Activated CD4-positive, alpha-beta T cell treated with anti-CD3 and anti-CD28 coated beads, Interleukin-2, amount 10 ng/mL, durations not matched to agents 24 days and 14 days (primary cell): ENCODE results near the gene TP63. TPM values are rescaled to one million over a fixed set of nuclear protein-coding genes. Genes with fewer than 3 reads are reported as not detected.

Experiments
- DNase-seq: peaks from one replicate; pipeline ENCODE4 v3.0.0; 2022
- H3K27ac Mint-ChIP-seq: one replicate; pipeline ENCODE4 v1.8.0; 2022; ENCODE audit warnings: mild to moderate bottlenecking, mixed read lengths
- H3K27me3 Mint-ChIP-seq: one replicate; pipeline ENCODE4 v1.8.0; 2022; ENCODE audit warnings: mixed read lengths
- H3K36me3 Mint-ChIP-seq: one replicate; pipeline ENCODE4 v1.8.0; 2022; ENCODE audit warnings: low read depth, mild to moderate bottlenecking, mixed read lengths
- H3K4me1 Mint-ChIP-seq: one replicate; pipeline ENCODE4 v1.8.0; 2021; ENCODE audit warnings: mixed read lengths
- H3K4me3 Mint-ChIP-seq: one replicate; pipeline ENCODE4 v1.8.0; 2022; ENCODE audit warnings: mild to moderate bottlenecking, moderate library complexity, mixed read lengths
- H3K9me3 Mint-ChIP-seq: one replicate; pipeline ENCODE4 v1.8.0; 2021; ENCODE audit warnings: mixed read lengths
- intact Hi-C: fragments of 100-400 bp; cut with micrococcal nuclease; formaldehyde crosslinking; loops from one replicate; pipeline ENCODE4 v1.15.1; 2023
- total RNA-seq: library from RNA; stranded (reverse); gene quantifications from 2 replicates; pipeline ENCODE4 v1.2.3, GENCODE V29; 2022

TP63 gene
- total RNA-seq, 1 donor from 2014 or later, result 0.98 TPM

GRCh38 chr3:189822726-189823125 lies 191.5 kb downstream of the TP63 start:
- no peaks in the 10 kb centered on the region for H3K4me1 Mint-ChIP-seq
- no peaks in the 10 kb centered on the region for H3K27me3 Mint-ChIP-seq
- intact Hi-C loops, result no loop called here
- no peak overlapping the region for H3K4me3 Mint-ChIP-seq
- H3K9me3 Mint-ChIP-seq, result peaks cover 4% of the 10 kb centered on the region
- no peaks in the 10 kb centered on the region for H3K36me3 Mint-ChIP-seq
- no peak overlapping the region for H3K27ac Mint-ChIP-seq
- DNase-seq, result no peak

DNA sequence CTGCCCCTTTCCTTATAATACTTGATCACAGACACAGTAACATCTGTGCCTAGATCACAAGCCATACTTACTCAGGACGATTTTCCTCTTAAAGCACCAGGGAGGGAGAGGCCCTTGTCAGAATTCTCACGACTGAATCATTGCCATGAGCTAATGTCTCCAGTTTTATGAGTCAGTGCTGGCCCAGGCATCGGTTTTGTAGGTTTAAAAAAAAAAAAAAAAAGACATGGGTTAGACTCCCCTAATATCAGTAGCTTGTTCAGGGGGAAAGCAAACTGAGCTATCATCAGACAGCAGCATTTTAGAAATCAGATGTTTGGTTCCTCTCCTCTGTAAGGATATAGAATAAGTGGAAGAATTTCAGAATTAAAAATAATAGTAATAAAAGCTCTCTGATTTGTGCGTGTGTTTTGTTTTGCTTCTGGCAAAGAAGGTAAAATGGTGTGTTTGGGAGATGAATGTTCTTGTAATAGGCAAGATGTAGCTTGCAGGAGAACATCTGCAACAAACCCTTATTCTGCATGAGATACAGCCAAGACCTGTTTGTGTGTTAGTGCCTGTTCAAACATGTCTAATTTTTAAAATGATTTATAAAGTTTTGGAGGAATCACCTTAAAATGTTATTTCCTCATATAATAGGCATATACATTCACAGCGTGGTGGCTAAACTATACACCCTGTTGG lies 193.6 kb downstream of the TP63 start:
- H3K27me3 Mint-ChIP-seq, result no peaks in the 10 kb centered on the region
- no peak overlapping the region for H3K4me3 Mint-ChIP-seq
- H3K4me1 Mint-ChIP-seq, result no peaks in the 10 kb centered on the region
- intact Hi-C loops, result no loop called here
- peaks cover 8% of the 10 kb centered on the region for H3K9me3 Mint-ChIP-seq
- H3K36me3 Mint-ChIP-seq, result no peaks in the 10 kb centered on the region
- DNase-seq, result no peak
- no peak overlapping the region for H3K27ac Mint-ChIP-seq

- Mint-ChIP-seq H3K9me3 (peaks cover 8% of the 10 kb centered on the region), H3K27me3 (no peaks in the 10 kb centered on the region), H3K36me3 (no peaks in the 10 kb centered on the region), H3K27ac (no peak overlapping the region), H3K4me3 (no peak overlapping the region), H3K4me1 (no peaks in the 10 kb centered on the region)
- intact Hi-C loops, result no loop called here
- DNase-seq, result no peak
Measured at GRCh38 chr3:189826566-189826965, 195.4 kb downstream of the TP63 start.

GRCh38 chr3:189827108-189827507 lies 195.9 kb downstream of the TP63 start:
- Mint-ChIP-seq H3K27me3 (no peaks in the 10 kb centered on the region), H3K9me3 (peaks cover 8% of the 10 kb centered on the region), H3K27ac (no peak overlapping the region), H3K4me1 (no peaks in the 10 kb centered on the region), H3K4me3 (no peak overlapping the region), H3K36me3 (no peaks in the 10 kb centered on the region)
- intact Hi-C loops, result no loop called here
- no peak for DNase-seq

DNA sequence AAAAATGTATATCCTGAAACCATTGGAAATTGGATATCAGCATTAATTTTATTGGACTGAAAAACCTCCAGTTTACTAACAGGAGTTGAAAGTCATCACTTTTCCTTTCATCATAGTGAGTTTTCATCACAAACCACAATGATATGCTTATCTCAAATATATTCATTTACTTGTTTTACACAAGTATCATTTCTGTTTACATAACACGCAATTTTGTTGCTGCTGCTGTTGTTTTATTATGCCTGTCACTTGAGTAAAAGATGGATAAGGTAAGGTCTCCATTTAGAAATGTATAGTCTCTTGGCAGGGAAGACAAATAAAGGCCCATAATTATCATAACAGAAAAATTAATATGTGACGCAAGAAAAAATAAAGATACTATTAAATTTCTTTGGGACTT lies 199.2 kb downstream of the TP63 start:
- intact Hi-C loops, result no loop called here
- H3K36me3 Mint-ChIP-seq, result no peaks in the 10 kb centered on the region
- no peaks in the 10 kb centered on the region for H3K4me1 Mint-ChIP-seq
- H3K27ac Mint-ChIP-seq, result no peak overlapping the region
- H3K4me3 Mint-ChIP-seq, result no peak overlapping the region
- peaks cover 8% of the 10 kb centered on the region for H3K9me3 Mint-ChIP-seq
- no peaks in the 10 kb centered on the region for H3K27me3 Mint-ChIP-seq
- DNase-seq, result no peak

DNA sequence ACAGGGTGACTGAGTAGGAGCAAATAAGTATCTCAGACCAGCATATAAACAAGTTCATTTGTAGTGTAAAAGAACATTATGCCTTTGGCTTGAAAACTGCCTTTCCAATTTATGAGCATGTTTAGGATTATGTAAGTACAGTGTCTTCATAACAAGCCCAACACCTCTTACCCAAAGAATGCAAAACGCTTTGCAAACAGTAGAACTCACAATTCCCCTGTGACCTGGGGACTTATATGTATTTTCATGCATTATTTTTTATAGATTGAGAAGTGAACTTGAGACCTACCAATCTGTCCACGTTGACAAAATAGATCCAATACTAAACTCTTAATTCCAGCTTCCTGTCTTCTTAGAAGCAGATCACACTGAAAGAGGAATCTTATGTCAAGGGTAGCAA lies 202.1 kb downstream of the TP63 start:
- H3K4me1 Mint-ChIP-seq, result no peaks in the 10 kb centered on the region
- no peaks in the 10 kb centered on the region for H3K36me3 Mint-ChIP-seq
- H3K27ac Mint-ChIP-seq, result no peak overlapping the region
- H3K27me3 Mint-ChIP-seq, result no peaks in the 10 kb centered on the region
- intact Hi-C loops, result no loop called here
- peak; percentile 0 for DNase-seq
- H3K9me3 Mint-ChIP-seq, result peaks cover 3% of the 10 kb centered on the region
- H3K4me3 Mint-ChIP-seq, result no peak overlapping the region

DNA sequence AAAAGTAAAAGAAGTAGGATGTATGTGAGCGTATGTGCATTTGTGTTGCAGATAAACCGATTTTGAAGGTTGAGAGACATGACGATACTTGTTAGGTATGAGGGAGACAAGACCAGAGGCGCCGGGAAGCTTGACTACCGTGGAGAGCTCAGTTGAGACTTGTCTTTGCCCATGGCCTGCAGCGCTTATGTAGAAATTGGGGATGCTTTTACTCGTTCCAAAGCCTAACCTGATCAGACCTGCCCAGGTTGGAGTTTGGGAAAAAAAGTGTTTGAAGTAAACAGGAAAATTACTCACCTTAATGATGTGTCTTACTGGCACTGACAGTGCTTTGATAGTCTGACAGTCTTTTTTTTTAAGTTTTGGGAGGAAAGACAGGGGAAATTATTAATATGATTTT lies 202.8 kb downstream of the TP63 start:
- H3K27ac Mint-ChIP-seq, result no peak overlapping the region
- H3K27me3 Mint-ChIP-seq, result no peaks in the 10 kb centered on the region
- H3K36me3 Mint-ChIP-seq, result no peaks in the 10 kb centered on the region
- H3K4me1 Mint-ChIP-seq, result no peaks in the 10 kb centered on the region
- DNase-seq, result peak; percentile 15
- no peak overlapping the region for H3K4me3 Mint-ChIP-seq
- peaks cover 3% of the 10 kb centered on the region for H3K9me3 Mint-ChIP-seq
- intact Hi-C loops, result no loop called here

GRCh38 chr3:189834462-189834861 lies 203.3 kb downstream of the TP63 start:
- Mint-ChIP-seq H3K4me1 (no peaks in the 10 kb centered on the region), H3K27ac (no peak overlapping the region), H3K4me3 (no peak overlapping the region), H3K36me3 (no peaks in the 10 kb centered on the region), H3K9me3 (peaks cover under 1% of the 10 kb centered on the region), H3K27me3 (no peaks in the 10 kb centered on the region)
- no peak for DNase-seq
- intact Hi-C loops, result no loop called here

DNA sequence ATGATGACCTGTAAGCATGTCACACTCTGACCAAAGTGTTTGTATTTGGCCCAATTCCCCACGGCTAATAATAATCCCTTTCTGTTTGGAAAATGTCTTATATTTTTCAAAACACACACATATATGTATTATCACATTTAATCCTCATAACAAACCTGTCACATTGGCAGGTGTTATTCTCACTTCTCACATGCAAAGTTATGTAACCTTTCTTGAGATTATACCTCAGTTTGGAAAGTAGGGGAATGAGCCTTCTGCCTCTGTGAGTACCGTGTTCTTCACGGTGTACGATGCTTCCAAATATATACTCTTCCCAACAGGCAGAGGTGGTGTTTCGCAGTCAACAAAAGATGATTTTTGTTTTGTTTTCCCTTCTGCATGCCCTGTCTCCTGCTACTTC lies 205.6 kb downstream of the TP63 start:
- H3K36me3 Mint-ChIP-seq, result no peaks in the 10 kb centered on the region
- no peak overlapping the region for H3K4me3 Mint-ChIP-seq
- no peaks in the 10 kb centered on the region for H3K9me3 Mint-ChIP-seq
- no peaks in the 10 kb centered on the region for H3K27me3 Mint-ChIP-seq
- no peak overlapping the region for H3K27ac Mint-ChIP-seq
- H3K4me1 Mint-ChIP-seq, result peaks cover 7% of the 10 kb centered on the region
- DNase-seq, result no peak
- intact Hi-C loops, result no loop called here

- intact Hi-C loops, result no loop called here
Measured at GRCh38 chr3:189838291-189838690, 207.1 kb downstream of the TP63 start.

GRCh38 chr3:189839576-189839975 lies 208.4 kb downstream of the TP63 start:
- intact Hi-C loops, result no loop called here
- H3K27me3 Mint-ChIP-seq, result no peaks in the 10 kb centered on the region
- H3K9me3 Mint-ChIP-seq, result no peaks in the 10 kb centered on the region
- peaks cover 7% of the 10 kb centered on the region for H3K4me1 Mint-ChIP-seq
- no peak for DNase-seq
- H3K4me3 Mint-ChIP-seq, result no peak overlapping the region
- no peaks in the 10 kb centered on the region for H3K36me3 Mint-ChIP-seq
- H3K27ac Mint-ChIP-seq, result no peak overlapping the region

More at GRCh38 chr3:189838291-189838690, 207.1 kb downstream of the TP63 start:
- H3K27ac Mint-ChIP-seq, result no peak overlapping the region
- no peak overlapping the region for H3K4me3 Mint-ChIP-seq
- DNase-seq, result no peak
- H3K36me3 Mint-ChIP-seq, result no peaks in the 10 kb centered on the region
- peaks cover 7% of the 10 kb centered on the region for H3K4me1 Mint-ChIP-seq
- H3K27me3 Mint-ChIP-seq, result no peaks in the 10 kb centered on the region
- H3K9me3 Mint-ChIP-seq, result no peaks in the 10 kb centered on the region

- no peaks in the 10 kb centered on the region for H3K27me3 Mint-ChIP-seq
- H3K4me3 Mint-ChIP-seq, result no peak overlapping the region
- no peaks in the 10 kb centered on the region for H3K9me3 Mint-ChIP-seq
- H3K36me3 Mint-ChIP-seq, result no peaks in the 10 kb centered on the region
- H3K4me1 Mint-ChIP-seq, result peaks cover 7% of the 10 kb centered on the region
- no peak overlapping the region for H3K27ac Mint-ChIP-seq
- intact Hi-C loops, result loop anchor here (10.0 kb wide), 1 partner anchor 517 kb away; no protein-coding TSS in a partner anchor
- DNase-seq, result no peak
Measured at GRCh38 chr3:189841473-189842205, 210.4 kb downstream of the TP63 start.

DNA sequence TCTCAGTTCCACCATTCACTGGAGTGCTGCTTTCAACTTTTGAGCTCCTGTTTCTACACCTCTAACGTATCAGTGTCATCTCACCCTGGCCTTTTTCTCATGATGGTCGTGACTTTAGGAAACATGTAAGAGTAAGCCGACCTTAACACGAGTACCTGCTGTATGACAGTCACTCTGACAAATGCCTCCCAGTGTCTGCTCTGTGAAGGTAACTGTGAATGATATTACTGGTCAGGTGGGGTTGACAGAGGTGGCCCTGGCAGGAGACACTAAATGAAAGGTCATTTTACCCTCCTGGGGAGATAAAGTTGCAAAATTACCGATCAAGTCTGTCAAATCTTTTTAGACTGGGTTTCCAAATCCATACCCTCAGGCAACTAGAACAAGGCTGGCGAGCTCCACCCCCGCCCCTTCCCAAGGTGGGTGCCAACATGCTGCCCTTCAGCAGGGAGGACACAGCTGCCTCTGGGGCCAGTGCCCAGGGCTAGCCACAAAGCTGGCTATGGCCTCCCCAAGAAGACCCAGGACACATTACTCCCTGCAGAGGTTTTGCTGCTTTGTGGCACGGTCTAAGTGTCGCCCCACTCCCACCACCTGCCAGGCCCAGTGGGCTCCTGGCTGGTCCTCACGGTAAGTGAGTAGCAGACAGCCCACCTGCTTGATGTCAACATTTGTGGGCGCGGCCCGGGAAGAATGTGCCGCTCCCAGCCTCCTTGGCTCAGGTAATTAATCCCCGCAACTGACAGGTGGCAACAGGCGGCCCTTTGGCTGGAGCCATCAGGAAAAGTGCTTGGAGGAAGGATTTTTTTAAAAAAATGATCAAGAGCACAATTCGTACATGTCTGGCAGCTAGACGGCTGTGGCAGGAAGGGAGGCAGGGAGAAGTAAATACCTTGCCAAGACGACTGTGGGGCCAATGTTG lies 211.8 kb downstream of the TP63 start:
- H3K9me3 Mint-ChIP-seq, result no peaks in the 10 kb centered on the region
- intact Hi-C loops, result loop anchor here (10.0 kb wide), 1 partner anchor 518 kb away; no protein-coding TSS in a partner anchor
- H3K4me1 Mint-ChIP-seq, result peaks cover 7% of the 10 kb centered on the region
- H3K36me3 Mint-ChIP-seq, result no peaks in the 10 kb centered on the region
- H3K27me3 Mint-ChIP-seq, result no peaks in the 10 kb centered on the region
- no peak overlapping the region for H3K4me3 Mint-ChIP-seq
- no peak overlapping the region for H3K27ac Mint-ChIP-seq
- no peak for DNase-seq

GRCh38 chr3:189845069-189845468 lies 213.9 kb downstream of the TP63 start:
- no peak for DNase-seq
- H3K27me3 Mint-ChIP-seq, result peaks cover 2% of the 10 kb centered on the region
- intact Hi-C loops, result loop anchor here (10.0 kb wide), 1 partner anchor 520 kb away; no protein-coding TSS in a partner anchor
- peaks cover 9% of the 10 kb centered on the region for H3K4me1 Mint-ChIP-seq
- H3K9me3 Mint-ChIP-seq, result no peaks in the 10 kb centered on the region
- H3K36me3 Mint-ChIP-seq, result no peaks in the 10 kb centered on the region
- H3K27ac Mint-ChIP-seq, result no peak overlapping the region
- no peak overlapping the region for H3K4me3 Mint-ChIP-seq
